Urothelium cell line (cell line): ENCODE data around the gene MTIF2.
A peak's percentile ranks its signal among the peaks of the same experiment; 100 is the strongest.
"Not testable (repeated sequence)": the region's sequence is repeated elsewhere in the genome, so short reads cannot be mapped to it uniquely, and the experiment has no call there.

Source experiments
- DNase-seq: peaks from one replicate; pipeline ENCODE4 v3.0.0; 2011; ENCODE audit warnings: low spot score, mixed read lengths
- FAIRE-seq: peaks from 2 replicates; lab custom pipeline; 2011; peaks lifted over from hg19 to GRCh38; lab: Jason Lieb, UNC

The MTIF2 gene

GRCh38 chr2:55268907-55269644 is at the start of gene MTIF2:
Gene MTIF2, minus strand, starts transcription at chr2:55269231. Its CDS starts 5,373 bp downstream, at chr2:55263858.
- DNase-seq (peak; percentile 96), FAIRE-seq (peak; percentile 20)

DNA sequence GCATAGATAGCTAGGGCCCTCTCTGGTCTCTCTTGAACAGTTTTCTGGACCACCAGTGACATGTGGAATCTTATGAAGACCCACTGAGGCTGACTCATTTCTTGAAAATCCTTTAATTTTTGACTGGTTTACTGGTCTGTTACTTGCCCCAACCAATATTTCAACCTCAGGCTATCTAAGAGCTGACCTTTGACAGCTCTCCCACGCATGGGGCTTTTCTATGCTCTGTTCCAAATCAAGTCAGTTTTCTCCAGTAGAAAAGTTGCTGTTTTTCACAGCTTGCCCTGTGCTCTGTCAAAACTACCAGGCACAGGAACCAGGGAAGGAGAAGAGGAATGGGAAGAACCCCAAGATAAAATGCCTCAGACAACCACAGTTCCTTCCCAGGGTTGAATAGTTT is 46.0 kb upstream of the MTIF2 start:
- no peak for FAIRE-seq
- DNase-seq: no peak

- FAIRE-seq (no peak), DNase-seq (peak; percentile 12)
Measured at GRCh38 chr2:55311444-55311870, 42.4 kb upstream of the MTIF2 start.

DNA sequence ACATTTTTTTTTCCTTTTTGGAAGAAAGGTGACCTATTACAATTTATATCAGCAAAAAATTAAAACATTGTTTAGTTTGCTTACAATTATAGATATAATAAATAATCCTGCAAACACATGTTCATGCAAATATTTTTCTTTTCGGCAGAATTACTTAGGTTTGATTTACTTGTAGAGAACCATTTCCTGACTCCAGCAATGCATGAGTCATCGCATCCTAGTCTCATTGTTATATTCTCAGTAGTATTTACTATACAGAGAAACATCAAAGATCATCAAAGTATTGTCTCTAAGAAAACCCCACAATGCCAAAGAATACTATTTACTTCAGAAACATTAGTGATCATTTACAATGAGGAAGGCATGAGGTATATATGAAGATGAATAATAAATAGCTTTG is 40.4 kb upstream of the MTIF2 start:
- DNase-seq: peak; percentile 8
- peak; percentile 9 for FAIRE-seq

- FAIRE-seq (no peak), DNase-seq (no peak)
Measured at GRCh38 chr2:55302241-55302640, 33.2 kb upstream of the MTIF2 start.

DNA sequence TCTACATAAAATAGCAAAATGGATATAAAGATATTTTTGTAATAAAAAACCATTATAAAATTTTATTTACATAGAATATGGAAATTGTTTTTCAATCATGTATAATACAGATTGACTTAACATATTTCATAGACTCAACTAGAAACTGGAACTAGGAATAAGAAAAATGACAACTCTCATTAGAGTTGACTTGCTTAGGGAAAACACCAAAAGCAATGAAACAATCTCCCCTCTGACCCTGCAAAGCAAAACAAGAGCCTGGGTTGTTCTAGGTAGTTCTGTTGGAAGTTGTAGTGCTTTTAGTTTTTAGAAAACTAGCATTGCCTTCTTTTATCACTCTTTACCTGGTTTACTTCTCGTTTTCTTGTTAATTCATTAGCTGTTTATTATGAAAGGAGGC is 32.2 kb upstream of the MTIF2 start:
- FAIRE-seq (no peak), DNase-seq (no peak)

DNA sequence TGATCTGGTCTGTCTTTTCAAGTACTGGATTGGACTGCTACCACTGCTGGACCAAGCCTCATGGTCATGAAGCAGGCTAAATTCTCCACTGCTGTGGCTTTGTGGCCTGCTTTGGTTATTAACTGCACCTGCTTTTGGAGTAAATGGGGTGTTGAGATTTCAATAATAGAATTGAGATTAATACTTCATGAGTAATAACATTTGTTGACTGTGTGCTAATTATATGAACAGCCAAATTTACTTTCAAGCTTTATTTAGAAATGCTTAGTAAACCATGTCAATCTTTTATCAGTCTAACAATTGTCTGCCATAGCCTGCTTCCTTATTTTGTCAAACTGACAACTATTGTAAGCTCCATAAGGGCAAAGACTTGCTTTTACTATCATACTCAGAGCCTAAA is 27.4 kb upstream of the MTIF2 start:
- no peak for DNase-seq
- no peak for FAIRE-seq

DNA sequence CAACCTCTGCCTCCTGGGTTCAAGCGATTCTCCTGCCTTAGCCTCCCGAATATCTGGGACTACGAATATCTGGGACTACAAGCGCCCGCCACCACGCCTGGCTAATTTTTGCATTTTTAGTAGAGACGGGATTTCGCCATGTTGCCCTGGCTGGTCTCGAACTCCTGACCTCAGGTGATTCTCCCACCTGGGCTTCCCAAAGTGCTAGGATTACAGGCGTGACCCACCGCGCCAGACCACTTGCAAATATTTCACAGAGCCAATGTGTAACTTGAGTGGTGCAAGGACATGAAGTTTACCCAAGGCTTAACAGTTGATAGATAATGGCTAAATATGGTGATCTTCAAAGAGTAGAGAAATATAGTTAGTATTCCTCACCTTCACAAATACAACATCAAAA is 14.1 kb upstream of the MTIF2 start:
- no peak for FAIRE-seq
- no peak for DNase-seq

DNA sequence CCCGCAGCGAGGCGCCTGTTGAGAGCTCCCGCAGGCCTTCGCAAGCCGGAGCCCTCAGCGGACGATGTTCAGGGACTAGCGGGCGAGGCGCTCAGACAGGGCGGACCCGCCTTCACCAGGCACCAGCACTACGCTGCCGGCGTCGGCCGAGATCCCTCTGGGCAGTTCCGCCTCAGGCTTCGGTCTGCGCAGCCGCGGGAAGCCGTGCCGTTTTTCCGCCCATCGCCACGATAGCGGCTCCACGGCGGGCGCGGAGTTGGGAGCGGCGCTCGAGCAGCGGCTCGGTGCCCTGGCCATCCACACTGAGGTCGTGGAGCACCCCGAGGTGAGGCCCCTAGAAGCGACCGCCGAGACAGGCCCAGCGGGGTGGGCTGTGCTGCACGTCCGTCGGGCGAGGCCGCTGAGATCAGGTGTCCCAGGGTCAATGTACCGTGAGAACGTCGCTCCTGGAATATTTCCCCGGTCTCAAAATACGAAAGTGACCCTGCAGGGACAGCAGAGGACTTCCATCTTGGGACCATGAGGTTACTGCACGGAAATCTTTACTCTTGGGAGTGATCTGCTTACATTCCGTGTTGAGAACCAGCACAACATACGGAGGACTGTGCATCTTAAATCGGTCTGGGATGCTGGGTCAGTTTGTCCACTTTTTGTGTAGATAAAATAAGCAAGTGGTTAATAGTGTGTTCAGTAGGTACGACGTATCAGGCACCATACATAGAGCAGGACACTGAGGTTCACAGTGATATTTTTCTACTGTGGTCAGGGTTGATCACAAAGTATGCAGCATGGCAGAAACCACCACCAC is 13.3 kb upstream of the MTIF2 start:
- DNase-seq: peak; percentile 95
- FAIRE-seq: peak; percentile 13

DNA sequence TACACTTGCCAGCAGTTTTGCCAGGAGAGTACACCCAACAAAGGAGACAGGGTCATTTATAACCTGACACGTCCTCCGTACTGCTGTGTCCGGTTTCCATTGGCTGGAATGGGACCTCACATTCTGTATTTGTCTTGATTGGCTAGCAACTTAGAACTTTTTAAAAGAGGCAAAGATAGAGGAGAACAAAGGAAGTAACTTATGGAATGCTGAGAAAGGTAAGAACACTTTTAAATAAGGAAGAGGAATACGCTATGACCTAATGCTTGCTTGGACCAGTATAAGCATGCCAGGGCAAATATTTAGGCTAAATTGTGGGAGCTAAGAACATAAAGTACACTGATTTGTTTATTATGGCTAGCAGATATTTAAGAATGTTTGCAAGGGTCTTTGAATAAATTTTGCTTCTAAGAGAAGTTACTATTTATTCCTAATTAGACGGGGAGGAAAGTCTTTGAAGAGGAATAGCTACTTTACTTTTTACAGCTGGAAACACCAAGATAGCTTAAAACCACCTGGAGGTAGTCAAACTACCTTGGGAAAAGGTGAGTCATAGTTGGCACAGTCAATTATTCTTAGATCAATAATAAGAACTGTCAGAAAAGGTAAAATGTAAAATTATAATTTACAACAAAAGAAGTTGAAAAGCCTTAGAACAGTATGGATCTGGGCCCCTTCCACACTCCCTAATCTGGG is 12.0 kb upstream of the MTIF2 start:
- not testable (repeated sequence) for FAIRE-seq, DNase-seq

- not testable (repeated sequence) for FAIRE-seq, DNase-seq
Measured at GRCh38 chr2:55279859-55280424, 10.9 kb upstream of the MTIF2 start.

GRCh38 chr2:55279214-55279835 is 10.3 kb upstream of the MTIF2 start:
- not testable (repeated sequence) for FAIRE-seq, DNase-seq

DNA sequence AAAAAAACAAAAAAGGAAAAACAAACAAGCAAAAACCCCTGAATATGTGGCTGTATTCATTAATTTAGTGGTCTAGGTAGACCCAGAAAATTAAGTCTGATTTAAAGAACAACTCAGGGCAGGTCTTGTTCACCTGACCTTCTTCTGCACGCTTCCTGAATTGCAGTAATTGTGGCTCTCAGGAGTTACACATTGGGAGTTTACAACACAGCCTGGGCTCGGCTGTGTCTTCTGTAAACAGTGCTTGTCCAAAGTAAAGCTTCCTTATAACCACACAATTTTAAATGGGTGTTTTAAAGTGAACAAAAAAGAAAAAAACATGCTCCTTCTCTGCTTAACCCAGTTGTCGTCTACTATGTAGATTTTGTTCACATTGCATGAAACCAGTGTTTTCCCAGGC is 8.3 kb upstream of the MTIF2 start:
- DNase-seq (no peak), FAIRE-seq (no peak)

GRCh38 chr2:55274346-55274745 is 5.3 kb upstream of the MTIF2 start:
- not testable (repeated sequence) for DNase-seq, FAIRE-seq

DNA sequence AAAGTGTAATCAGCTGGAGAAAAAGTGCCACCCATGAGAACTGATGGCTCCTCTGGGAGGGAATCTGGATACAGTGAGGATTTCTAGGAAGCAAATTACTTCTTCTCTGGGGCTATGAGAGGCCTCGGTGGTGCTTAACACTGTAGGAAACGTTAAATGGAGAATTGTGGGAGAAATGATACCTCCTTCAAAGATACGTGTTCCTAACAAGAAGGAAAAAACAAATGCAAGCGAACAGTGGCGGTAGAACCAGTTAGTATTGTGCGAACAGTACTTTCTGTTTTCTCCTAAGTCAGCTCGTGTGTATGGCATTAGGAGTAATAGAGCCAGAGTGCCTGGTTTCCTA is 587 bp upstream of the MTIF2 start:
- peak; percentile 14 for DNase-seq
- FAIRE-seq: no peak

GRCh38 chr2:55268288-55268906 is 634 bp downstream of the MTIF2 start:
- FAIRE-seq (no peak), DNase-seq (no peak)

DNA sequence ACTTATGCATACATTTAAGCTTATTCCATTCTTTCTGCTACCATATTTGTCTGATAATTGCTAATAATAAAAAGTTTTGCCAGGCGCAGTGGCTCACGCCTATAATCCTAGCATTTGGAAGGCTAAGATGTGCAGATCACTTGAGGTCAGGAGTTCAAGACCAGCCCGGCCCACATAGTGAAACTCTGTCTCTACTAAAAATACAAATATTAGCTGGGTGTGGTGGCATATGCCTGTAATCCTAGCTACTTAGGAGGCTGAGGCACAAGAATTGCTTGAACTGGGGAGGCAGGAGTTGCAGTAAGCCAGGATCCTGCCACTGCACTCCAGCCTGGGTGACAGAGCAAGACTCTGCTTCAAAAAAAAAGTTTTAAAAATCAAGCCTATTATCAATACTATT is 9.4 kb downstream of the MTIF2 start:
- DNase-seq, FAIRE-seq: not testable (repeated sequence)

GRCh38 chr2:55252832-55253231 is 16.2 kb downstream of the MTIF2 start:
- DNase-seq: no peak
- FAIRE-seq: peak; percentile 40

GRCh38 chr2:55247025-55247424 is 22.0 kb downstream of the MTIF2 start:
- DNase-seq: no peak
- no peak for FAIRE-seq

- FAIRE-seq: no peak
- no peak for DNase-seq
Measured at GRCh38 chr2:55245411-55245810, 23.6 kb downstream of the MTIF2 start.
